Progenitor cell of endocrine pancreas (in vitro differentiated cells): ENCODE results near the gene ETHE1. TPM values are rescaled to one million over a fixed set of nuclear protein-coding genes. Genes with fewer than 3 reads are reported as not detected.
A peak's percentile ranks its signal among the peaks of the same experiment; 100 is the strongest.

Experiments
- DNase-seq: peaks from one replicate; pipeline ENCODE4 v3.0.0; 2021; ENCODE audit warnings: low spot score; ENCODE audit not compliant: unreplicated experiment
- H3K27ac Mint-ChIP-seq: 2 replicates; pipeline ENCODE4 v1.8.0; 2021; ENCODE audit warnings: mild to moderate bottlenecking, moderate library complexity, mixed read lengths
- H3K27me3 Mint-ChIP-seq: 2 replicates; pipeline ENCODE4 v1.8.0; 2021; ENCODE audit warnings: mixed read lengths
- H3K36me3 Mint-ChIP-seq: 2 replicates; pipeline ENCODE4 v1.8.0; 2022; ENCODE audit warnings: mixed read lengths; ENCODE audit not compliant: insufficient read depth
- H3K4me1 Mint-ChIP-seq: 2 replicates; pipeline ENCODE4 v1.8.0; 2021; ENCODE audit warnings: low read depth, mixed read lengths
- H3K4me3 Mint-ChIP-seq: 2 replicates; pipeline ENCODE4 v1.8.0; 2021; ENCODE audit warnings: low read depth, mild to moderate bottlenecking, moderate library complexity, mixed read lengths
- H3K9me3 Mint-ChIP-seq: 2 replicates; pipeline ENCODE4 v1.8.0; 2021; ENCODE audit warnings: low read depth, mixed read lengths
- total RNA-seq: library from RNA; stranded (reverse); gene quantifications from 2 replicates; pipeline ENCODE4 v1.2.1, GENCODE V29; 2021
- TF ChIP-seq, protein P1 (sequence below): fragments of 200-600 bp; sonication (generic); IDR thresholded peaks from one replicate; pipeline ENCODE4 v1.5.0; 2021; ENCODE audit warnings: antibody characterized with exemption, mild to moderate bottlenecking; ENCODE audit not compliant: unreplicated experiment

The ETHE1 gene
- total RNA-seq, 1 donor from 2014 or later, result 28.0 TPM

- H3K4me1 Mint-ChIP-seq, result peaks cover 14% of the 10 kb centered on the region
- TF ChIP-seq, protein P1, sequence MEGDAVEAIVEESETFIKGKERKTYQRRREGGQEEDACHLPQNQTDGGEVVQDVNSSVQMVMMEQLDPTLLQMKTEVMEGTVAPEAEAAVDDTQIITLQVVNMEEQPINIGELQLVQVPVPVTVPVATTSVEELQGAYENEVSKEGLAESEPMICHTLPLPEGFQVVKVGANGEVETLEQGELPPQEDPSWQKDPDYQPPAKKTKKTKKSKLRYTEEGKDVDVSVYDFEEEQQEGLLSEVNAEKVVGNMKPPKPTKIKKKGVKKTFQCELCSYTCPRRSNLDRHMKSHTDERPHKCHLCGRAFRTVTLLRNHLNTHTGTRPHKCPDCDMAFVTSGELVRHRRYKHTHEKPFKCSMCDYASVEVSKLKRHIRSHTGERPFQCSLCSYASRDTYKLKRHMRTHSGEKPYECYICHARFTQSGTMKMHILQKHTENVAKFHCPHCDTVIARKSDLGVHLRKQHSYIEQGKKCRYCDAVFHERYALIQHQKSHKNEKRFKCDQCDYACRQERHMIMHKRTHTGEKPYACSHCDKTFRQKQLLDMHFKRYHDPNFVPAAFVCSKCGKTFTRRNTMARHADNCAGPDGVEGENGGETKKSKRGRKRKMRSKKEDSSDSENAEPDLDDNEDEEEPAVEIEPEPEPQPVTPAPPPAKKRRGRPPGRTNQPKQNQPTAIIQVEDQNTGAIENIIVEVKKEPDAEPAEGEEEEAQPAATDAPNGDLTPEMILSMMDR, result no peak
- no peak overlapping the region for H3K4me3 Mint-ChIP-seq
- no peaks in the 10 kb centered on the region for H3K9me3 Mint-ChIP-seq
- no peak overlapping the region for H3K27ac Mint-ChIP-seq
- DNase-seq, result no peak
- H3K27me3 Mint-ChIP-seq, result peaks cover 10% of the 10 kb centered on the region
- peaks cover 14% of the 10 kb centered on the region for H3K36me3 Mint-ChIP-seq
These were observed 21.1 kb downstream of the ETHE1 start for GRCh38 chr19:43505941-43506340.

GRCh38 chr19:43505186-43505456 lies 21.9 kb downstream of the ETHE1 start:
- H3K9me3 Mint-ChIP-seq, result no peaks in the 10 kb centered on the region
- H3K36me3 Mint-ChIP-seq, result peaks cover 15% of the 10 kb centered on the region
- no peak for DNase-seq
- H3K27me3 Mint-ChIP-seq, result peaks cover 10% of the 10 kb centered on the region
- peak overlapping the region; percentile 84 for H3K27ac Mint-ChIP-seq
- H3K4me1 Mint-ChIP-seq, result peaks cover 15% of the 10 kb centered on the region
- TF ChIP-seq, protein P1, result no peak
- H3K4me3 Mint-ChIP-seq, result peak overlapping the region; percentile 60

DNA sequence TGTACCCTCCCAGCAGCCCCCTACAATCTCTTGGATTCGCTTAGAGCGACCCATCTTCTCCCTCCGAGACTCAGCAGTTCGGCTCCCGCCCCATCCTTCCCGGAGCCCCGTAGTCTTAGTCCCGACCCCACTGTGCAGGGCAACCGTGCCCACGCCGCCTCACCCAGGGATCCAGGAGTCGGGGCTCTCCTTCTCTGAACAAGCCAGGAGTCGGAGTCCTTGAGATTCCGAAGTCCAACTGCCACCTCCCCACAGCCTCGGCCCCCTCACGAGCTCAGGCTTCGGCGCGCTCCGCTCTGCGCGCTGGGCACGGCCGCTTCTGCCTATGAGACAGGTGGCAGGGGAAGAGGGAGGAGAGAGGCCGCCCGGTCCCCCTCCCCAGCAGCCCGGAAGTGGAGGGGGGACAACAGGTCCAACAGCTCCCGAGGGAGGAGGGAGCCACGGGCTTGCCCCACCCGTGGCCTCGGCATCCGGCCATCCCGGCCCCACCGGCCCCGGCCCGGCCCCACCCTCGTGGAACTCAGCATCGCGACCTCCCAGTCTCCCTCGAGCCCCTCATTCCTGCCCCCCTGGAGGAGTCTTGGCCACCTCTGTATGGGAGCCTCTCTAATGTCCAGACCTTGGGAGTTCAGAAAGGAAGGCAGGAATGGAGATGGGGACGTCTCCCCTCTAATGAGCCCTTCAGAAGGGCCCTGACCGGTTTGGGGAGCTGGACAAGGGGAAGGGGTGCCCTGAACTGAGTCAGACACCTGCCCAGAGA lies 22.4 kb downstream of the ETHE1 start, which contains the start of gene PHLDB3:
Gene PHLDB3, minus strand, starts transcription at position 321 of the 760 bp plus-strand sequence. CDS start 628 bp downstream, outside the sequence.
- Mint-ChIP-seq H3K9me3 (no peaks in the 10 kb centered on the region), H3K27me3 (peaks cover 10% of the 10 kb centered on the region), H3K27ac (peak within 1 kb of the TSS; percentile 95), H3K36me3 (peaks cover 15% of the 10 kb centered on the region), H3K4me1 (peaks cover 15% of the 10 kb centered on the region), H3K4me3 (peak within 1 kb of the TSS; percentile 82)
- TF ChIP-seq, protein P1, result no peak
- DNase-seq, result peak; percentile 27

GRCh38 chr19:43503501-43504425 lies 23.2 kb downstream of the ETHE1 start:
- Mint-ChIP-seq H3K27ac (peak overlapping the region; percentile 95), H3K4me1 (peaks cover 22% of the 10 kb centered on the region), H3K9me3 (no peaks in the 10 kb centered on the region), H3K27me3 (peaks cover 10% of the 10 kb centered on the region), H3K4me3 (peak overlapping the region; percentile 82), H3K36me3 (peaks cover 15% of the 10 kb centered on the region)
- peak; percentile 95 for DNase-seq
- TF ChIP-seq, protein P1, result peak; percentile 42

DNA sequence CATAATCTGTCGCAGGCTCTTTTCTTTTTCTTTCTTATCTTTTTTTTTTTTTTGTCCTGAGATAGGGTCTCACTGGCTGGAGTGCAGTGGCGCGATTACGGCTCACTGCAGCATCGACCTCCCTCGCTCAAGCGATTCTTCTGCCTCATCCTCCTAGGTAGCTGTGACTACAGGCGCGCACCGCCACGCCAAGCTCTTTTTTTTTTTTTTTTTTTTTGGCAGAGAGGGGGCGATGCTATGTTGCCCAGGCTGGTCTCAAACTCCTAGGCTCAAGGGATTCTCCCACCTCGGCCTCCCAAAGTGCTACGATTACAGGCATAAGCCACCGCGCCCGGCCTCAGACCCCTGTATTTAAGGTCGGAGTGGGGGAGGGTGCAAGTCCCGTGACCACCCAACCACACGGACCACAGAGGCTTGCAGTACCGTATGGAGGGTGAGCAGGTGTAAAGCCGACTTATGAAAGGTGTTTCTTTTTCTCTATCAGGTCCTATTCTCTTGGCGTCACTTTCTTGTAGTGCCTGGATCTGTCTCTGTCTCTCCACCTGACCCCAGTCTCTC lies 24.5 kb downstream of the ETHE1 start:
- peak overlapping the region; percentile 63 for H3K27ac Mint-ChIP-seq

More for the DNA sequence above, 24.5 kb downstream of the ETHE1 start:
- Mint-ChIP-seq H3K36me3 (peaks cover 12% of the 10 kb centered on the region), H3K4me1 (peaks cover 30% of the 10 kb centered on the region), H3K9me3 (no peaks in the 10 kb centered on the region), H3K4me3 (peak overlapping the region; percentile 82), H3K27me3 (peaks cover 10% of the 10 kb centered on the region)
- TF ChIP-seq, protein P1, result no peak
- DNase-seq, result no peak
